ENCODE data around the gene STT3B.

DNA sequence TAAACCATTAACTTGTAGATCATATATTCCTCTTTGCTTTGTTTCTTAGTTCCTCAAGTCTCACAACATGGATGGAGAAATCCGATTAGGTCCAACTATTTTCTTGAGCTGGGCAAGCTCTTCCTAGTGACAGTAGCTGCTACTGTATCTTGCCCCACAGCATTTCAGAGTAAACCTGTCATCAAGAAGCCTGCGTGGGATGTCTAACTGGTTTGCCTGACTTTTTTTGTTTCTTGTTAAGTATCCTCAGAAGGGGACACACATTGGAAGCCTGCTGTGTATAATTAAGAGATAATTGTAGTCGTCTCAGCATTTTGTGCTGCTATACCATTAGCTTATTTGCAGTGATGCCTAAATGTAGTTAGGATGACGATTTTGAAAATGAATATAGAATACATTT is 29.3 kb upstream of the STT3B start:
- TF ChIP-seq, protein P1, sequence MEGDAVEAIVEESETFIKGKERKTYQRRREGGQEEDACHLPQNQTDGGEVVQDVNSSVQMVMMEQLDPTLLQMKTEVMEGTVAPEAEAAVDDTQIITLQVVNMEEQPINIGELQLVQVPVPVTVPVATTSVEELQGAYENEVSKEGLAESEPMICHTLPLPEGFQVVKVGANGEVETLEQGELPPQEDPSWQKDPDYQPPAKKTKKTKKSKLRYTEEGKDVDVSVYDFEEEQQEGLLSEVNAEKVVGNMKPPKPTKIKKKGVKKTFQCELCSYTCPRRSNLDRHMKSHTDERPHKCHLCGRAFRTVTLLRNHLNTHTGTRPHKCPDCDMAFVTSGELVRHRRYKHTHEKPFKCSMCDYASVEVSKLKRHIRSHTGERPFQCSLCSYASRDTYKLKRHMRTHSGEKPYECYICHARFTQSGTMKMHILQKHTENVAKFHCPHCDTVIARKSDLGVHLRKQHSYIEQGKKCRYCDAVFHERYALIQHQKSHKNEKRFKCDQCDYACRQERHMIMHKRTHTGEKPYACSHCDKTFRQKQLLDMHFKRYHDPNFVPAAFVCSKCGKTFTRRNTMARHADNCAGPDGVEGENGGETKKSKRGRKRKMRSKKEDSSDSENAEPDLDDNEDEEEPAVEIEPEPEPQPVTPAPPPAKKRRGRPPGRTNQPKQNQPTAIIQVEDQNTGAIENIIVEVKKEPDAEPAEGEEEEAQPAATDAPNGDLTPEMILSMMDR (IDR thresholded peaks at IDR 0.05) = no peak
- no peak for TF ChIP-seq POLR2A (IDR thresholded peaks at IDR 0.05)
- no peak for TF ChIP-seq POLR2AphosphoS5 (IDR thresholded peaks at IDR 0.05)
